Fibroblast of lung (primary cell): ENCODE data around the gene HNF1B. TPM values are rescaled to one million over a fixed set of nuclear protein-coding genes. Genes with fewer than 3 reads are reported as not detected.
"Not testable (repeated sequence)": the region's sequence is repeated elsewhere in the genome, so short reads cannot be mapped to it uniquely, and the experiment has no call there.

ENCODE experiments used
- DNase-seq, 2 donors: peaks; one replicate each; pipeline versions ENCODE4 v3.0.0 to v3.0.0-alpha.2; 2010; ENCODE audit warnings: low read depth in 2 of 2
- H2AFZ ChIP-seq: 2 replicates; pipeline ENCODE4 v1.5.1; 2012; ENCODE audit warnings: low read length, control low read depth, inconsistent platforms
- H3K27ac ChIP-seq: 2 replicates; pipeline ENCODE4 v1.5.1; 2011; ENCODE audit warnings: low read length, control low read depth; ENCODE audit not compliant: insufficient read depth
- H3K27me3 ChIP-seq: 2 replicates; pipeline ENCODE4 v1.5.1; 2011; ENCODE audit warnings: mild to moderate bottlenecking, low read length; ENCODE audit not compliant: control insufficient read depth, insufficient read depth
- H3K36me3 ChIP-seq: 2 replicates; pipeline ENCODE4 v1.5.1; 2011; ENCODE audit warnings: low read length; ENCODE audit not compliant: control insufficient read depth, insufficient read depth
- H3K4me1 ChIP-seq: 2 replicates; pipeline ENCODE4 v1.5.1; 2011; ENCODE audit warnings: low read length; ENCODE audit not compliant: control insufficient read depth, insufficient read depth; ENCODE audit errors: extremely low read depth
- H3K4me2 ChIP-seq: 2 replicates; pipeline ENCODE4 v1.5.1; 2011; ENCODE audit warnings: low read length, control low read depth; ENCODE audit not compliant: insufficient read depth; ENCODE audit errors: extremely low read depth
- H3K4me3 ChIP-seq, 4 experiments: fragments of 200-600 bp in 1 of 4; sonication (generic) in 1 of 4; replicated peaks in 1 of 4; 2 replicates each; pipeline ENCODE4 v1.5.1; 2011 to 2016; ENCODE audit warnings: low read length in 4 of 4, low read depth in 3 of 4, mild to moderate bottlenecking in 3 of 4, control low read depth in 2 of 4, inconsistent platforms in 1 of 4, mixed read lengths in 1 of 4; ENCODE audit not compliant: insufficient read depth in 1 of 4; ENCODE audit errors: control extremely low read depth in 1 of 4
- H3K79me2 ChIP-seq: 2 replicates; pipeline ENCODE4 v1.5.1; 2012; ENCODE audit warnings: mild to moderate bottlenecking, low read length, inconsistent platforms; ENCODE audit not compliant: control insufficient read depth, insufficient read depth
- H3K9ac ChIP-seq: 2 replicates; pipeline ENCODE4 v1.5.1; 2011; ENCODE audit warnings: mild to moderate bottlenecking, low read length, control low read depth; ENCODE audit not compliant: insufficient read depth
- H3K9me3 ChIP-seq: 2 replicates; pipeline ENCODE4 v1.5.1; 2012; ENCODE audit warnings: low read depth, low read length; ENCODE audit not compliant: control insufficient read depth, insufficient read depth
- H4K20me1 ChIP-seq: 2 replicates; pipeline ENCODE4 v1.5.1; 2011; ENCODE audit warnings: low read length; ENCODE audit not compliant: control insufficient read depth, insufficient read depth; ENCODE audit errors: extremely low read depth
- CTCF ChIP-seq, 2 donors: IDR thresholded peaks in 1 of 2; conservative IDR thresholded peaks in 1 of 2; 1 replicate in 1 of 2; 2 replicates in 1 of 2; pipeline ENCODE4 v1.5.1; 2011 to 2012; ENCODE audit warnings: low read length in 2 of 2, control low read depth in 1 of 2, inconsistent platforms in 1 of 2, low read depth in 1 of 2, mild to moderate bottlenecking in 1 of 2
- EZH2 ChIP-seq: IDR thresholded peaks from 2 replicates; pipeline ENCODE4 v1.5.1; 2012; ENCODE audit warnings: low read length, control low read depth, mild to moderate bottlenecking; ENCODE audit errors: missing control alignments
- polyA plus RNA-seq, 2 donors: library from polyadenylated mRNA; depleted of rRNA in 1 of 2; stranded (reverse) in 1 of 2; unstranded in 1 of 2; fragments of >200 nt; gene quantifications; 2 replicates each; pipeline ENCODE4 v1.2.1, GENCODE V29; 2011 to 2012; ENCODE audit warnings: missing spikeins in 1 of 2
- total RNA-seq: library from RNA; depleted of rRNA; stranded (reverse); fragments of >200 nt; gene quantifications from 2 replicates; pipeline ENCODE4 v1.2.1, GENCODE V29; 2014

The HNF1B gene
- total and polyA plus RNA-seq, 2 donors (not counting 1 experiment from before 2014, with no cell fraction given), result not detected

- no peak overlapping the region for H3K4me3 ChIP-seq
- H3K4me1 ChIP-seq, result peaks cover 2% of the 10 kb centered on the region
- H3K9me3 ChIP-seq, result no peaks in the 10 kb centered on the region
- H3K36me3 ChIP-seq, result no peaks in the 10 kb centered on the region
- no peak overlapping the region for H3K4me2 ChIP-seq
- H3K79me2 ChIP-seq, result no peaks in the 10 kb centered on the region
- no peak overlapping the region for H3K9ac ChIP-seq
- TF ChIP-seq EZH2 (no peak), CTCF (conservative IDR thresholded peaks at IDR 0.05 in 1 of 2, IDR thresholded peaks at IDR 0.05 in 1 of 2; ENCODE audit: low read depth in 1 of 2, low read length in 2 of 2) (no peak)
- H3K27me3 ChIP-seq, result peaks cover 11% of the 10 kb centered on the region
- H4K20me1 ChIP-seq, result no peaks in the 10 kb centered on the region
- no peak for DNase-seq
- H3K27ac ChIP-seq, result no peak overlapping the region
- no peak overlapping the region for H2AFZ ChIP-seq
Observed at GRCh38 chr17:37788526-37788925, 43.7 kb upstream of the HNF1B start.

GRCh38 chr17:37787055-37787757 lies 42.3 kb upstream of the HNF1B start:
- Histone ChIP-seq H2AFZ (no peak overlapping the region), H3K4me1 (no peaks in the 10 kb centered on the region), H3K79me2 (no peaks in the 10 kb centered on the region), H3K36me3 (no peaks in the 10 kb centered on the region), H3K9ac (no peak overlapping the region), H3K27ac (no peak overlapping the region), H3K4me3 (no peak overlapping the region), H3K27me3 (peaks cover 11% of the 10 kb centered on the region), H3K4me2 (no peak overlapping the region), H4K20me1 (no peaks in the 10 kb centered on the region), H3K9me3 (no peaks in the 10 kb centered on the region)
- TF ChIP-seq CTCF (conservative IDR thresholded peaks at IDR 0.05 in 1 of 2, IDR thresholded peaks at IDR 0.05 in 1 of 2; ENCODE audit: low read depth in 1 of 2, low read length in 2 of 2) (no peak), EZH2 (no peak)
- peak; percentile 10 to 72 for DNase-seq

GRCh38 chr17:37786481-37786880 lies 41.6 kb upstream of the HNF1B start:
- DNase-seq, result no peak
- Histone ChIP-seq H3K4me1 (no peaks in the 10 kb centered on the region), H4K20me1 (no peaks in the 10 kb centered on the region), H3K36me3 (no peaks in the 10 kb centered on the region), H3K9ac (no peak overlapping the region), H3K4me2 (no peak overlapping the region), H2AFZ (no peak overlapping the region), H3K27me3 (peaks cover 11% of the 10 kb centered on the region), H3K27ac (no peak overlapping the region), H3K79me2 (no peaks in the 10 kb centered on the region), H3K4me3 (no peak overlapping the region), H3K9me3 (no peaks in the 10 kb centered on the region)
- no peak for TF ChIP-seq EZH2
- TF ChIP-seq CTCF (conservative IDR thresholded peaks at IDR 0.05 in 1 of 2, IDR thresholded peaks at IDR 0.05 in 1 of 2; ENCODE audit: low read depth in 1 of 2, low read length in 2 of 2), result no peak

- not testable (repeated sequence) for H3K79me2 ChIP-seq, H3K9ac ChIP-seq, H3K4me1 ChIP-seq, H3K9me3 ChIP-seq, H2AFZ ChIP-seq, DNase-seq, H3K27me3 ChIP-seq, H3K36me3 ChIP-seq, H4K20me1 ChIP-seq, H3K4me3 ChIP-seq, H3K27ac ChIP-seq, H3K4me2 ChIP-seq
Observed at GRCh38 chr17:37782460-37782859, 37.6 kb upstream of the HNF1B start.
